Measurements from ENCODE around the gene WDR91. TPM values are rescaled to one million over a fixed set of nuclear protein-coding genes. Genes with fewer than 3 reads are reported as not detected.

WDR91 gene
- total RNA-seq, 1 experiment from 2014 or later, result 10.1 TPM

DNA sequence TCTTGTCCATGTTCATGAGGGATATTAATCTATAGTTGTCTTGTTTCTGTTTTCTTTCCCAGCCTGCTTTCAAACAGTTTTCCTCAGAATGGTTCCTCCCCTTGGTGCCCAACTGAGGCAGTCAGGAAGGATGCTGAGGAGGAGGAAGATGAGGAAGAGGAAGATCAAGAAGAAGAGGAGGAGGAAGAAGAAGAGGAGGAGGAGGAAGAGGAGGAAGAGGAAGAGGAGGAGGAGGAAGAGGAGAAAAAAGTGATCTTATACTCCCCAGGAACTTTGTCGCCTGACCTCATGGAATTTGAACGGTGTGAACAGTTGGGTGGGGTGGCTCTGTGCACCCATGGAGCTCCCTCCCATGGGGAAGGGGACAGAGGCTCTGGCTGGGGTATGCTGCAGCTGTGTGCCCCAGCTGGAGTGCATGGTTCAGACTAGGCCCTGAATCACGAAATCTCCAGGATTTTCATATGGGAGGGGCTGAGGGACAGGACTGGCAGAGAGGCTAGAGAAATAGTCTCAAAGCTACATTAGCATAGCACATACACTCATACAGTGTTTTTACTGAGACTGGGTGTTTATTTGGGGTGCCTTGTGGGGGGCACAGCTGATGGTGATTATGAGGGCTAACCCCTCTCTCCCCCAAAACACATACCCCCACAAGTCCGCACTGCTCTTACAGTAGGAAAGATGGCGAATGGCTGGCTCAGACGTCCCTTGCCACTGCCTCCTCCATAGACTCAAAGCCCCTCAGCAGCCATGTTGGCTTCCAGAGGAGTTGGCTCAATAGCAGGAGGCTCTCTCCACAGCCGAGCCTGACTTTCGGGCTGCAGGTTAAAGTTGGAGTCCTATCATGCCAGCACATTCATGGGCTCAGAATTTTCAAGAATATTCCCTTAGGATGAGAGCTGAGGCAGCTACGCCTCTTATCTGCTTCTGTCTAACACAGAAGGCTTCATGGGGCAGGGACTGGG, 34.2 kb upstream of the WDR91 start:
- POLR2A ChIA-PET, result no interaction called here
- intact Hi-C loops (cut with micrococcal nuclease), result no loop called here

More for the DNA sequence above, 34.2 kb upstream of the WDR91 start:
- TF ChIP-seq EZH2phosphoT487 (IDR thresholded peaks at IDR 0.05; ENCODE audit: borderline replicate concordance) (no peak), ZNF274 (IDR thresholded peaks at IDR 0.05; ENCODE audit: low read depth, low read length) (no peak), EGR1 (IDR thresholded peaks at IDR 0.05; ENCODE audit: low read depth) (no peak), FOSL1 (IDR thresholded peaks at IDR 0.05; ENCODE audit: low read depth) (no peak), CTCF (IDR thresholded peaks at IDR 0.05 in 2 of 3, conservative IDR thresholded peaks at IDR 0.05 in 1 of 3; ENCODE audit: borderline replicate concordance in 1 of 3, insufficient read depth in 1 of 3, low read depth in 2 of 3, low read length in 2 of 3) (no peak), SIN3A (IDR thresholded peaks at IDR 0.05; ENCODE audit: low read depth) (no peak), REST (IDR thresholded peaks at IDR 0.05; ENCODE audit: low read depth) (no peak)
- TF ChIP-seq, protein P1, sequence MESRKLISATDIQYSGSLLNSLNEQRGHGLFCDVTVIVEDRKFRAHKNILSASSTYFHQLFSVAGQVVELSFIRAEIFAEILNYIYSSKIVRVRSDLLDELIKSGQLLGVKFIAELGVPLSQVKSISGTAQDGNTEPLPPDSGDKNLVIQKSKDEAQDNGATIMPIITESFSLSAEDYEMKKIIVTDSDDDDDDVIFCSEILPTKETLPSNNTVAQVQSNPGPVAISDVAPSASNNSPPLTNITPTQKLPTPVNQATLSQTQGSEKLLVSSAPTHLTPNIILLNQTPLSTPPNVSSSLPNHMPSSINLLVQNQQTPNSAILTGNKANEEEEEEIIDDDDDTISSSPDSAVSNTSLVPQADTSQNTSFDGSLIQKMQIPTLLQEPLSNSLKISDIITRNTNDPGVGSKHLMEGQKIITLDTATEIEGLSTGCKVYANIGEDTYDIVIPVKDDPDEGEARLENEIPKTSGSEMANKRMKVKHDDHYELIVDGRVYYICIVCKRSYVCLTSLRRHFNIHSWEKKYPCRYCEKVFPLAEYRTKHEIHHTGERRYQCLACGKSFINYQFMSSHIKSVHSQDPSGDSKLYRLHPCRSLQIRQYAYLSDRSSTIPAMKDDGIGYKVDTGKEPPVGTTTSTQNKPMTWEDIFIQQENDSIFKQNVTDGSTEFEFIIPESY (IDR thresholded peaks at IDR 0.05; ENCODE audit: extremely low read depth, insufficient replicate concordance, low read length), result no peak
- no peak overlapping the region for H3K27ac ChIP-seq (ENCODE audit: low read depth, low read length)
- no peaks in the 10 kb centered on the region for H3K79me2 ChIP-seq (ENCODE audit: insufficient read depth, low read length)
- CTCF ChIA-PET, result no interaction called here
- no peaks in the 10 kb centered on the region for H3K9me2 ChIP-seq (ENCODE audit: insufficient read depth)
- RAD21 ChIA-PET (ENCODE audit: low non-redundant PET in 1 of 2, low total read pairs in 2 of 2, uncharacterized antibody in 2 of 2, unreplicated experiment in 2 of 2), result no interaction called here
- H3K9ac ChIP-seq (ENCODE audit: low read length), result no peak overlapping the region
- no peaks in the 10 kb centered on the region for H3K36me3 ChIP-seq (ENCODE audit: control insufficient read depth in 1 of 2, insufficient read depth in 2 of 2, low read length in 2 of 2)
- no peaks in the 10 kb centered on the region for H3K4me1 ChIP-seq (ENCODE audit: control insufficient read depth in 1 of 2, insufficient read depth in 2 of 2, low read length in 2 of 2)
- H3K27me3 ChIP-seq (ENCODE audit: insufficient read depth, low read length), result no peaks in the 10 kb centered on the region
- no peaks in the 10 kb centered on the region for H3K9me3 ChIP-seq (ENCODE audit: control insufficient read depth in 1 of 2, insufficient read depth in 1 of 2, low read depth in 1 of 2, low read length in 2 of 2)
- H3K4me3 ChIP-seq (replicated peaks in 1 of 2; ENCODE audit: low read depth in 1 of 2, low read length in 2 of 2), result no peak overlapping the region
- no peak overlapping the region for H3K4me2 ChIP-seq (ENCODE audit: low read length)
- H4K20me1 ChIP-seq (ENCODE audit: insufficient read depth), result no peaks in the 10 kb centered on the region
- DNase-seq (ENCODE audit: low read depth, low spot score), result no peak
- H2AFZ ChIP-seq (ENCODE audit: low read depth, low read length, poor library complexity, severe bottlenecking), result no peak overlapping the region
- no peak for ATAC-seq
- no TSS peak for BruUV-seq (replicated peaks)
